ENCODE measurements around the gene WEE2.
"Not testable (repeated sequence)": the region's sequence is repeated elsewhere in the genome, so short reads cannot be mapped to it uniquely, and the experiment has no call there.

The WEE2 gene

DNA sequence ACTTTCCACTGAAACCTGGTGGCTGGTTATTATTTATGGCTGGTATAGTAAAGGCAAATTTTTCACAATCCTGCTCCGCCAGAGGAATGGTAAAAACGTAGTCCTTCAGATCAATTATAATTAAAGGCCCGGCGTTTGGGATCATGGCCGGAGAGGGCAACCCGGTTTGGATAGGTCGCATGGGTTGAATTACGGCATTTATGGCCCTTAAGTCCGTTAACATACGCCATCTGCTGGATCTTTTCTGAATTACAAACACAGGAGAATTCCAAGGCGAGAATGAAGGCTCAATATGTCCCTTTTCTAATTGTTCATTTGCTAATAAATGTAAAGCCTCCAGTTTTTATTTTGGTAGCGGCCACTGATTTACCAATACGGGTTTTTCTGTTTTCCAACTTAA lies 44.5 kb downstream of the WEE2 start:
- TF ChIP-seq TAF1 (IDR thresholded peaks at IDR 0.05; ENCODE audit: borderline replicate concordance, low read depth, low read length) = no peak
- DNase-seq (ENCODE audit: insufficient read length) (no peak), FAIRE-seq (no peak)

DNA sequence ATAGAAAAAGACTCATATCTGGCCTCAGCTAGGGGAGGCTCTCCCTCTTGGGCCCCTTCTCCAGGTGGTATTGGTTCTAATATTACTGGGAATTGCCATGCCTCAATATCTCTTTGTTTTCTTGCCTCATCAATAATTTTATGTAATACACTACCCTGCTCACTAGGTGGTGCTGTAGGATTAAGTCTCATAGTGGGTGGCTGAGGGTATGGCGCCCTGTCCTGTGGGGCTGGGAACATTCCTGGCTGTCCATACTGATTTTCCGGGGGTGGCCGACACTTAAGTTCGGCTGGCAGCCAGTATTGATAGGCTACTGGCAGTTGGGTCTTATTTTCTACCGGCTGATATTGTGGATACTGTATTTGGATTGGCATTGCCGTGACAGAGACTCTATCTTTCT lies 46.8 kb downstream of the WEE2 start:
- DNase-seq (ENCODE audit: insufficient read length) (no peak), FAIRE-seq (peak; percentile 60)
- TF ChIP-seq TAF1 (IDR thresholded peaks at IDR 0.05; ENCODE audit: borderline replicate concordance, low read depth, low read length) = no peak
- TF ChIP-seq POLR2AphosphoS5 (IDR thresholded peaks at IDR 0.05; ENCODE audit: low read depth, low read length) = no peak
- no peak for TF ChIP-seq POLR2A (IDR thresholded peaks at IDR 0.05; ENCODE audit: low read depth, low read length)

DNA sequence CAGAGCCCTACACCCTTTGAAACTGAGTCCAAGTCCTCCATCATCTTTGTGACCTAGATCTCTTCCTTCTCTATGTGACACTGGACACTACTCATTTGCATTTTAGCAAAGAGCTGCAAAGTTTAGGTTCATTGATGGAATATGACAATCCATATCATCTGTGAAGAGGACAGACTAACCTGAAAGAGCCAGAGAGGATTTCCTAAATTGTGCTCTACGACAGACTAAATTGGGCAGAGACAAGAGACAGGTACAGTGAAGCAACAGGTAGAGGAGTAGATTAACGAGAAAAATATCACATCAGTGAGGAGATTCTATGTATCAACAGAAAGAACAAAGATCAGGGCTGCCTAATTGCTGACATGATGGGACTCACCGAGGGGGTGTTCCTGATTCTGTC lies 55.6 kb downstream of the WEE2 start, which contains the start of gene TAS2R3:
TAS2R3 (plus strand) TSS at position 301 of the 400 bp plus-strand sequence; CDS start at position 363, 62 bp downstream.
- TF ChIP-seq POLR2AphosphoS5 (IDR thresholded peaks at IDR 0.05; ENCODE audit: low read depth, low read length) (no peak), POLR2A (IDR thresholded peaks at IDR 0.05; ENCODE audit: low read depth, low read length) (no peak), TAF1 (IDR thresholded peaks at IDR 0.05; ENCODE audit: borderline replicate concordance, low read depth, low read length) (no peak)
- FAIRE-seq (no peak), DNase-seq (ENCODE audit: insufficient read length) (no peak)

DNA sequence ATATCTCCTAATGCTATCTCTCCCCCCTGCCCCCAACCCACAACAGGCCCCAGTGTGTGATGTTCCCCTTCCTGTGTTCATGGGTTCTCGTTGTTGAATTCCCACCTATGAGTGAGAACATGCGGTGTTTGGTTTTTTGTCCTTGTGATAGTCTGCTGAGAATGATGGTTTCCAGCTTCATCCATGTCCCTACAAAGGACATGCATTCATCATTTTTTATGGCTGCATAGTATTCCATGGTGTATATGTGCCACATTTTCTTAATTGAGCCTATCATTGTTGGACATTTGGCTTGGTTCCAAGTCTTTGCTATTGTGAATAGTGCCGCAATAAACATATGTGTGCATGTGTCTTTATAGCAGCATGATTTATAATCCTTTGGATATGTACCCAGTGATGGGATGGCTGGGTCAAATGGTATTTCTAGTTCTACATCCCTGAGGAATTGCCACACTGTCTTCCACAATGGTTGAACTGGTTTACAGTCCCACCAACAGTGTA lies 62.0 kb downstream of the WEE2 start:
- not testable (repeated sequence) for DNase-seq (ENCODE audit: insufficient read length); FAIRE-seq

DNA sequence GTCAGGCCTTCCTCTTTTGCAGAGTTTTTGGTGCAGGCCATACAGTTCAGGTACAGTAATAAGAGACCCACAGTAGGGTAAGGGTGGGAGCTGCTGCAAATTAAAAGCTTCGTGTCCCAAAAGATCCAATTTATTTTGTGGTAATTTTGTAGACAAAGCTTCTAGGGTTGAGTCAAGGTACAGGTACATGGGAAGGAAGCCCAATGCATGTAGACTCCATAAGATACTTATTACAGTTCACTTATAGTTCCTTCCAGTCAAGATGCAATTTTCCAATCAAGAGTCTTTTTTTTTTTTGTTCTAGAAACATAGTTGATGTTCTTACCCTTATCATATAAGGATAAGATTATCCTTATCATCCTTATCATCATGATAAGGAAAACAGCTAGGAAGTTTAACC lies 68.2 kb downstream of the WEE2 start, which contains the start of gene TAS2R4:
TAS2R4 (plus strand) TSS at position 301 of the 400 bp plus-strand sequence. CDS start 1,815 bp downstream, outside the sequence.
- TF ChIP-seq POLR2AphosphoS5 (IDR thresholded peaks at IDR 0.05; ENCODE audit: low read depth, low read length) (no peak), POLR2A (IDR thresholded peaks at IDR 0.05; ENCODE audit: low read depth, low read length) (no peak), TAF1 (IDR thresholded peaks at IDR 0.05; ENCODE audit: borderline replicate concordance, low read depth, low read length) (no peak)
- FAIRE-seq (no peak), DNase-seq (ENCODE audit: insufficient read length) (no peak)

Data from GM12892 (cell line).